RWPE2 (cell line): Measurements from ENCODE around the gene PRSS12.

ENCODE experiments used
- ATAC-seq: fragments of 200-7000 bp; cut with Tn5 transposase; 3 replicates; pipeline ENCODE4 v1.9.1; 2021; ENCODE audit warnings: low read depth
- DNase-seq: peaks from one replicate; pipeline ENCODE4 v3.0.0-alpha.2; 2020; ENCODE audit warnings: low spot score
- H3K27ac ChIP-seq: fragments of 450-650 bp; 2 replicates; pipeline ENCODE4 v1.5.1; 2017; ENCODE audit warnings: mild to moderate bottlenecking; ENCODE audit not compliant: poor library complexity, severe bottlenecking
- H3K27me3 ChIP-seq: fragments of 250-450 bp; sonication (Bioruptor Pico); 2 replicates; pipeline ENCODE4 v1.5.1; 2021; ENCODE audit warnings: mild to moderate bottlenecking, moderate library complexity; ENCODE audit not compliant: insufficient read depth, poor library complexity, severe bottlenecking
- H3K36me3 ChIP-seq: fragments of 250-450 bp; sonication (Bioruptor Pico); 2 replicates; pipeline ENCODE4 v1.5.1; 2020; ENCODE audit warnings: low read depth, mild to moderate bottlenecking, moderate library complexity
- H3K4me1 ChIP-seq: fragments of 250-450 bp; sonication (Bioruptor Pico); 2 replicates; pipeline ENCODE4 v1.5.1; 2021; ENCODE audit warnings: mild to moderate bottlenecking, moderate library complexity; ENCODE audit not compliant: insufficient read depth, poor library complexity, severe bottlenecking
- H3K4me3 ChIP-seq: fragments of 250-450 bp; sonication (Bioruptor Pico); 2 replicates; pipeline ENCODE4 v1.5.1; 2021; ENCODE audit warnings: mild to moderate bottlenecking, moderate library complexity; ENCODE audit not compliant: severe bottlenecking
- H3K9me3 ChIP-seq: fragments of 250-450 bp; sonication (Bioruptor Pico); 2 replicates; pipeline ENCODE4 v1.5.1; 2021; ENCODE audit warnings: mild to moderate bottlenecking, moderate library complexity; ENCODE audit not compliant: severe bottlenecking
- TF ChIP-seq, protein P1 (sequence below): fragments of 450-650 bp; IDR thresholded peaks from one replicate; pipeline ENCODE4 v1.5.1; 2017; ENCODE audit warnings: mild to moderate bottlenecking, moderate library complexity; ENCODE audit not compliant: poor library complexity, severe bottlenecking

Gene PRSS12

DNA sequence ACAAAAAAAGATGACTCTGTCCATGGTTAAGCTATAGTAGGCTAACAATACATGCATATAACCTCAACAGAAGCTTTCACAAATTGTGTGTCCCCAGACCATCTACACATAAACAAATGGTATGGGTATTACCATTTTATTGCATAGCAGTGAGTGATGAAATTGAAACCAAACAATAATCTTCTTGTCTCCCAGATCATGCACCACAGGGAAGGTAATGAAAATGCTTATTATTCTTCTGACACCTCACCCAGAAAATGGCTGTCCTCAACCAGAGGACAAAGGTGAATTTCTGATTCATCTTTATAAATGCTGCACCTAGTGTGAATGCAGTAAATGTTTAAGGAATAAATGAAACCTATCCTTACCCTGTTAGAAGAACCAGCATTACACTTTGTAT is 8.0 kb downstream of the PRSS12 start:
- DNase-seq (no peak), ATAC-seq (no peak)
- Histone ChIP-seq H3K9me3 (no peaks in the 10 kb centered on the region), H3K4me3 (no peak overlapping the region), H3K27me3 (no peaks in the 10 kb centered on the region), H3K27ac (no peak overlapping the region), H3K36me3 (no peaks in the 10 kb centered on the region), H3K4me1 (peaks cover 25% of the 10 kb centered on the region)
- TF ChIP-seq, protein P1, sequence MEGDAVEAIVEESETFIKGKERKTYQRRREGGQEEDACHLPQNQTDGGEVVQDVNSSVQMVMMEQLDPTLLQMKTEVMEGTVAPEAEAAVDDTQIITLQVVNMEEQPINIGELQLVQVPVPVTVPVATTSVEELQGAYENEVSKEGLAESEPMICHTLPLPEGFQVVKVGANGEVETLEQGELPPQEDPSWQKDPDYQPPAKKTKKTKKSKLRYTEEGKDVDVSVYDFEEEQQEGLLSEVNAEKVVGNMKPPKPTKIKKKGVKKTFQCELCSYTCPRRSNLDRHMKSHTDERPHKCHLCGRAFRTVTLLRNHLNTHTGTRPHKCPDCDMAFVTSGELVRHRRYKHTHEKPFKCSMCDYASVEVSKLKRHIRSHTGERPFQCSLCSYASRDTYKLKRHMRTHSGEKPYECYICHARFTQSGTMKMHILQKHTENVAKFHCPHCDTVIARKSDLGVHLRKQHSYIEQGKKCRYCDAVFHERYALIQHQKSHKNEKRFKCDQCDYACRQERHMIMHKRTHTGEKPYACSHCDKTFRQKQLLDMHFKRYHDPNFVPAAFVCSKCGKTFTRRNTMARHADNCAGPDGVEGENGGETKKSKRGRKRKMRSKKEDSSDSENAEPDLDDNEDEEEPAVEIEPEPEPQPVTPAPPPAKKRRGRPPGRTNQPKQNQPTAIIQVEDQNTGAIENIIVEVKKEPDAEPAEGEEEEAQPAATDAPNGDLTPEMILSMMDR, result no peak

DNA sequence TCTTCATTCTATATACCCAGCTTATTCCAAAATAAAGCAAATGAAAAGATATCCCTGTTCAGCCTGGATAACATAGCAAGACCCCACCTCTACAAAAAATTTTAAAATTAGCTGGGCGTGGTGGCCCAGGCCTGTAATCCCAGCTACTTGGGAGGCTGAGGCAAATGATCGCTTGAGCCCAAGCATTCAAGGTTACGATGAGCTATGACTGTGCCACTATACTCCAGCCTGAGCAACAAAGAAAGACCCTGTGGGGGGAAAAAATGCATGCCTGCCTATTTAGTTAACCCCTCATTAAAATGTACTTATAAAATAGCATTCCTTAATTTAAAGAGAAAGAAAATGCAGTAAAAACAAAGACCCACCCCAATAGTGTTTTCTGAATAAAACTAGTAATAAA is 9.3 kb downstream of the PRSS12 start:
- TF ChIP-seq, protein P1, result no peak
- DNase-seq (no peak), ATAC-seq (no peak)
- H3K36me3 ChIP-seq, result no peaks in the 10 kb centered on the region
- no peaks in the 10 kb centered on the region for H3K27me3 ChIP-seq
- H3K4me1 ChIP-seq, result peaks cover 28% of the 10 kb centered on the region
- H3K4me3 ChIP-seq, result no peak overlapping the region
- no peaks in the 10 kb centered on the region for H3K9me3 ChIP-seq
- no peak overlapping the region for H3K27ac ChIP-seq

DNA sequence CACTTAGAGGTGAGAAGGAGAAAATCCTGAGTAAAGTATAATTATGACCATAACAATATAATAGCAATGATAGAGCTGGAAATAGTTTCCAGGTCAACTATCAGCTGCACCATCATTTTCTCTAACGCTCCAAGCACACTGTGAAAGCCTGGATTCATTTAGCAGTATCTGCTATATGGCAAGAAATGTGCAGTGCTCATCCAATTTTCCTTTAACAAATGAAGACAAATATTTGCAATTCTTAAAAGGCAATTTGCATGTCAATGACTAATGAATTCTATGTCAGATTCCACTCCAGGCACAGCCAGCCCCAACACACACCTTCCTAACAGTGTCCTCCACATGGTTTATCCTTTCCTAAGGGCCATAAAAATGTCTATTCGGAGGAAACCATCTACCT is 12.7 kb downstream of the PRSS12 start:
- TF ChIP-seq, protein P1, result no peak
- Histone ChIP-seq H3K27ac (peak overlapping the region; percentile 58), H3K4me3 (no peak overlapping the region), H3K9me3 (no peaks in the 10 kb centered on the region), H3K27me3 (no peaks in the 10 kb centered on the region), H3K4me1 (peaks cover 20% of the 10 kb centered on the region), H3K36me3 (no peaks in the 10 kb centered on the region)
- DNase-seq (no peak), ATAC-seq (no peak)

DNA sequence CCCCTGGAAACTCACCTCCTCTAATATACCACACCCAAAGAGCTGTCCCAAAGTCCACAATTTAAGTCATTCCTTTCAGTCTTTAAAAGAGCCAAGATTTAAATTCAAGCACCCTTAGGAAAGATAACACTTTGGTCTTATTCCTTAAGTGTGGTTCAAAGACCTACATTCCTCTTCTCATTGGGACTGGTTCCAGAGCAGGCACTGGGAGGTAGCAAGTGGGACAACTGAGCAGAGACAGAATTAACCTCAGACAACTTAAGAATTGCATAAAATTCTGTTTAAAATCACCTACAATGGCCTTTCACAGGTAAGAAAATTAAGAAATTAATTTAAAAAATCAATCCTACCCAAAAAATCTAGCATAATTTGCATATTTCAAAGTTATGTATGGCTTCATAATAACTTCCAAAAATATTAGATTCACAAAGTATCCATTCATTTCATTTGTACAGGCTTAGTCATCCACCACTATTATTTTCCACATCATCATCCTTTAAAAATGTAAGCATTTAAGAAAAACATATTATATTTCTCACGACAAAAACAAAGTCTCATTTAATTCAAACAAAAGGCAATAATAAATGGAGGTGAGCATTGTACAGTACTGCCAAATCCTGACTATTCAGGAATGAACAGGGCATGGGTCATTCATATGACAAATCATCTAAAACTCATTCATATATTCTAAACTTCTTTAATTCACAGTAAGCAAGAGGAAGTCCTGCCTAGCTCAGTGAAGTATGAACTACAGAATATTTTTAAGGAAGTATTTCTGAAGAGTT is 13.6 kb downstream of the PRSS12 start:
- DNase-seq (no peak), ATAC-seq (peak; percentile 89)
- H3K27me3 ChIP-seq, result no peaks in the 10 kb centered on the region
- no peak overlapping the region for H3K4me3 ChIP-seq
- peaks cover 18% of the 10 kb centered on the region for H3K4me1 ChIP-seq
- H3K36me3 ChIP-seq, result no peaks in the 10 kb centered on the region
- no peaks in the 10 kb centered on the region for H3K9me3 ChIP-seq
- H3K27ac ChIP-seq, result peak overlapping the region; percentile 58
- TF ChIP-seq, protein P1, result no peak

DNA sequence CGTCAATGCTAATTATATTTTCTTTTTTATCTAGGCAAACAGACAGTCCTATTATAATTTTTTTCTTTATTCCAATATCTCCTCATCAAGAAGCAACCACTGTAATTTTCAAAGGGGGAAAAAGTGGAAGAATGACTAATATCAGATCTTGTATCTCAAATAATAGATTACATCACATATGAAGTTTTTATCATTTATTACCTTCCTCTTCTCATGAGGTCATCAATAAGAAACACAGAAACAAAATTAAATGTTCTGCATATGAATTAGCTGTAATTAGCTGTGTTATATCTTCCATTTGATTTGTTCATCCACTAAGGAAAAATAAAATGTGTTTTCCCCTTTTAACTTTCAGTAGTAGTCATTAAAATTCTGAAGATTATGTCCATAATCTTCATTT is 14.3 kb downstream of the PRSS12 start:
- H3K36me3 ChIP-seq, result no peaks in the 10 kb centered on the region
- no peaks in the 10 kb centered on the region for H3K27me3 ChIP-seq
- TF ChIP-seq, protein P1, result no peak
- peaks cover 18% of the 10 kb centered on the region for H3K4me1 ChIP-seq
- no peak overlapping the region for H3K4me3 ChIP-seq
- ATAC-seq (no peak), DNase-seq (no peak)
- H3K9me3 ChIP-seq, result no peaks in the 10 kb centered on the region
- H3K27ac ChIP-seq, result peak overlapping the region; percentile 58
